WTC11 (cell line): ENCODE data around the gene FAM8A1.

Experiments used
- ATF2 ChIP-seq: sonication (generic); formaldehyde crosslinking; IDR thresholded peaks from 2 replicates; pipeline ENCODE4 v1.8.1; 2022; ENCODE audit warnings: low read depth, missing genetic modification reagents, borderline replicate concordance
- CBFB ChIP-seq: sonication (generic); formaldehyde crosslinking; IDR thresholded peaks from 2 replicates; pipeline ENCODE4 v1.8.1; 2022; ENCODE audit warnings: mild to moderate bottlenecking, low read depth, missing genetic modification reagents
- CTCF ChIP-seq: fragments of 200-600 bp; IDR thresholded peaks from 2 replicates; pipeline ENCODE4 v1.8.0; 2022; ENCODE audit warnings: antibody characterized with exemption
- ELF4 ChIP-seq: sonication (generic); formaldehyde crosslinking; IDR thresholded peaks from 2 replicates; pipeline ENCODE4 v1.8.1; 2022; ENCODE audit warnings: low read depth, mild to moderate bottlenecking, moderate library complexity, missing genetic modification reagents
- HMGA2 ChIP-seq: fragments of 250-450 bp; sonication (Bioruptor Pico); IDR thresholded peaks from 2 replicates; pipeline ENCODE4 v1.4.0; 2021; ENCODE audit warnings: mild to moderate bottlenecking, moderate library complexity
- JUN ChIP-seq: sonication (generic); formaldehyde crosslinking; IDR thresholded peaks from 2 replicates; pipeline ENCODE4 v1.8.0; 2023; ENCODE audit warnings: mild to moderate bottlenecking, missing genetic modification reagents
- MAX ChIP-seq: sonication (generic); formaldehyde crosslinking; IDR thresholded peaks from 2 replicates; pipeline ENCODE4 v1.8.0; 2022; ENCODE audit warnings: mild to moderate bottlenecking, missing genetic modification reagents
- MLX ChIP-seq: sonication (generic); formaldehyde crosslinking; IDR thresholded peaks from 2 replicates; pipeline ENCODE4 v1.8.1; 2023; ENCODE audit warnings: mild to moderate bottlenecking, missing genetic modification reagents, moderate library complexity
- NFE2L1 ChIP-seq: sonication (generic); formaldehyde crosslinking; IDR thresholded peaks from 2 replicates; pipeline ENCODE4 v1.8.1; 2023; ENCODE audit warnings: missing genetic modification reagents
- USF1 ChIP-seq: sonication (generic); formaldehyde crosslinking; IDR thresholded peaks from 2 replicates; pipeline ENCODE4 v1.8.0; 2022; ENCODE audit warnings: mild to moderate bottlenecking, missing genetic modification reagents
- ZBTB43 ChIP-seq: sonication (generic); formaldehyde crosslinking; IDR thresholded peaks from 2 replicates; pipeline ENCODE4 v1.8.1; 2023; ENCODE audit warnings: mild to moderate bottlenecking, missing genetic modification reagents

- TF ChIP-seq CTCF: peak; percentile 14
- TF ChIP-seq USF1: no peak
- no peak for TF ChIP-seq JUN (CRISPR knock-in tag)
- TF ChIP-seq NFE2L1 (CRISPR knock-in tag): no peak
- TF ChIP-seq CBFB (CRISPR knock-in tag): no peak
- no peak for TF ChIP-seq HMGA2 (CRISPR knock-in tag)
- no peak for TF ChIP-seq MLX (CRISPR knock-in tag)
- no peak for TF ChIP-seq ZBTB43 (CRISPR knock-in tag)
- no peak for TF ChIP-seq MAX (CRISPR knock-in tag)
- no peak for TF ChIP-seq ELF4 (CRISPR knock-in tag)
- TF ChIP-seq ATF2 (CRISPR knock-in tag): no peak
Measured at GRCh38 chr6:17584241-17584803, 15.8 kb upstream of the FAM8A1 start.
